GM10266 (cell line): ENCODE measurements around the gene SUPV3L1.
"Not testable (repeated sequence)": the region's sequence is repeated elsewhere in the genome, so short reads cannot be mapped to it uniquely, and the experiment has no call there.

Source experiments
- DNase-seq: peaks from one replicate; pipeline ENCODE4 v3.0.0; 2012; ENCODE audit errors: extremely low spot score
- CTCF ChIP-seq: IDR thresholded peaks from 2 replicates; pipeline ENCODE4 v1.5.1; 2012; ENCODE audit warnings: mild to moderate bottlenecking, low read depth; ENCODE audit not compliant: control insufficient read depth, insufficient read depth; ENCODE audit errors: missing control alignments

Gene SUPV3L1

GRCh38 chr10:69248117-69248730 lies 68.2 kb downstream of the SUPV3L1 start:
- TF ChIP-seq CTCF = no peak
- no peak for DNase-seq

- DNase-seq = no peak
- no peak for TF ChIP-seq CTCF
Measured at GRCh38 chr10:69250041-69250440, 70.0 kb downstream of the SUPV3L1 start.

- DNase-seq = not testable (repeated sequence)
Measured at GRCh38 chr10:69251417-69251816, 71.4 kb downstream of the SUPV3L1 start.

- TF ChIP-seq CTCF = no peak
- DNase-seq = no peak
Measured at GRCh38 chr10:69253171-69253570, 73.1 kb downstream of the SUPV3L1 start.

GRCh38 chr10:69254877-69255276 lies 74.8 kb downstream of the SUPV3L1 start:
- DNase-seq = no peak
- no peak for TF ChIP-seq CTCF
